ENCODE results near the gene METAP1D. TPM values are rescaled to one million over a fixed set of nuclear protein-coding genes. Genes with fewer than 3 reads are reported as not detected.

METAP1D gene
- total RNA-seq, 1 donor from 2014 or later: 10.4 TPM

DNA sequence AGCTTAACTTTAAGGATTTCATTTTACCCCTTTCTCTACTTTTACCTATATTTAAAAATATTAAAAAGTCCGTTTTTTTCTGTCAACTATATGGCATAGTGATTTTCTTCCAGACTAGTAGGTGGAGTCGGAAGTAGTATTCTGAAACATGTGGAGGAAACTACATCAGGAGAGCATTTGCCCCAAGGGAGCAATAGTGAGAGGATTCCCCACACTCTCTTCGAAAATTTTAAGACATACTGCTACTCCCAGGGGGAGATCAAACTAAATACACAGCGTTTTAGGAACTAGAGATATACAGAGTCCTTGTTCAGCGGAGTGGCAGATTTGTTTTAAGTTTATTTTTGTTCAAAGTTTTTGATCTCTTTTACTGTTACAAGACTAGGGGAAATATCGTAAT is 40.6 kb downstream of the METAP1D start:
- H3K36me3 Mint-ChIP-seq: peaks cover 4% of the 10 kb centered on the region
- H3K27ac Mint-ChIP-seq: no peak overlapping the region
- peaks cover 24% of the 10 kb centered on the region for H3K4me1 Mint-ChIP-seq (ENCODE audit: unreplicated experiment)
- H3K27me3 Mint-ChIP-seq: peaks cover 11% of the 10 kb centered on the region
- no peak for DNase-seq (ENCODE audit: extremely low spot score, unreplicated experiment)
- no peak overlapping the region for H3K4me3 Mint-ChIP-seq
- TF ChIP-seq, protein P1, sequence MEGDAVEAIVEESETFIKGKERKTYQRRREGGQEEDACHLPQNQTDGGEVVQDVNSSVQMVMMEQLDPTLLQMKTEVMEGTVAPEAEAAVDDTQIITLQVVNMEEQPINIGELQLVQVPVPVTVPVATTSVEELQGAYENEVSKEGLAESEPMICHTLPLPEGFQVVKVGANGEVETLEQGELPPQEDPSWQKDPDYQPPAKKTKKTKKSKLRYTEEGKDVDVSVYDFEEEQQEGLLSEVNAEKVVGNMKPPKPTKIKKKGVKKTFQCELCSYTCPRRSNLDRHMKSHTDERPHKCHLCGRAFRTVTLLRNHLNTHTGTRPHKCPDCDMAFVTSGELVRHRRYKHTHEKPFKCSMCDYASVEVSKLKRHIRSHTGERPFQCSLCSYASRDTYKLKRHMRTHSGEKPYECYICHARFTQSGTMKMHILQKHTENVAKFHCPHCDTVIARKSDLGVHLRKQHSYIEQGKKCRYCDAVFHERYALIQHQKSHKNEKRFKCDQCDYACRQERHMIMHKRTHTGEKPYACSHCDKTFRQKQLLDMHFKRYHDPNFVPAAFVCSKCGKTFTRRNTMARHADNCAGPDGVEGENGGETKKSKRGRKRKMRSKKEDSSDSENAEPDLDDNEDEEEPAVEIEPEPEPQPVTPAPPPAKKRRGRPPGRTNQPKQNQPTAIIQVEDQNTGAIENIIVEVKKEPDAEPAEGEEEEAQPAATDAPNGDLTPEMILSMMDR (conservative IDR thresholded peaks at IDR 0.05): no peak
- no peaks in the 10 kb centered on the region for H3K9me3 Mint-ChIP-seq

DNA sequence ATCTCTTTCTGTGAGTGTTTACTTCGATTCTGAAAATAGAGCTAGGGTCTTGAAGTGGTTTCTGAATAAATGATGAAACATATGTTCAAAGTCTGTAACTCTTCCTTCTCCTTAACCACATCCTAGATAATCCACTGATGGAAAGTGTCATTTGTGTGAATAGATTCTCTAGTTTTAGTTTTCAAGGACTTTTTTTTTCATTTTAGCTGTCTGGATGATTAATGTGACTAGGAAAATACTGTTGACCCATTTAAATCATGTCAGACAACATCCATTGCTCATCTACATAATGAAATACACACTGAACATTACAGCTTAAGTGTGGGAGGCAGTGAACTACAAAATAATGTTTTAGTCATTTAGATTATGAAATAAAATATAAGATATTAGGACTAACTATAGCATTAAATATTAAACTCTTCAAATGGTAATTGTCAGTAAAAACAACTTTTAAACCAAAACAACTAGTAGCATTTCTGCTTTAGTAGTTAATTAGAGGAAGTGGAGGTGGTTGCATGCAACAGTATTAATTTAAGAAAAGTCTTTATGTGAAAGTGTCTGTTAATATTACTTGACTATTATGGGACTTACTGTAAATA is 46.4 kb downstream of the METAP1D start:
- no peak for DNase-seq (ENCODE audit: extremely low spot score, unreplicated experiment)
- Mint-ChIP-seq H3K4me3 (no peak overlapping the region), H3K4me1 (ENCODE audit: unreplicated experiment) (peaks cover 6% of the 10 kb centered on the region), H3K27ac (no peak overlapping the region), H3K27me3 (peaks cover 3% of the 10 kb centered on the region), H3K9me3 (no peaks in the 10 kb centered on the region), H3K36me3 (no peaks in the 10 kb centered on the region)
- TF ChIP-seq, protein P1 (conservative IDR thresholded peaks at IDR 0.05): no peak

DNA sequence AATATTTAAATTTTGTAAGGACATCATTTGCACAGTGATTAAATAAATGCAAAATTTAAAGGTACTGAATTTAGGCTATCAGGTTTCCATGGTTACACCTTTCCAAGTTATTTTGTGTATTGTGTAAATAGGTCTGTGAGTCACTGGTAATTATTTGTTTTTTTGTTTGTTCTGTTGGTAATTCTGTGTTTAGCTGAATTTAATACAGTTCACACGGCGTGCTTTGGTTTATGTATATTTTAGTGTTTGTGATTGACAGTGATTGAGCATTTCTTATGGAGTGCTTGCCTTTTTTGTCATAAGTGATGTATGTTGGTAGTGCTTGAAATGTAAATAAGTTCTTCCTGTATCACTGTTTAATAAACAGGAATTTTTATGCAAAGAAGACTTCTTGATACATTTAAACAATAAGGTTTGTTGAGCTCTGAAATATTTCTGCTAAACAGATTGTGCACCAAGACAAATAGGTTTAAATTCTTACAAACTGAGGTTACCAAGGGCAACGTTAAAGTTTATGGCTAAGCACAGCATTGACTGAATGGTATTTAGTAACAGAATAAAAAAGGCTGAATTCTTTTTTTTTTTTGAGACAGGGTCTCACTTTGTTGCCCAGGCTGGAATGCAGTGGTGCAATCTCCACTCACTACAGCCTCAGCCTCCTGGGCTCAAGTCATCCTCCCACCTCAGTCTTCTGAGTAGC is 47.3 kb downstream of the METAP1D start:
- H3K27ac Mint-ChIP-seq: no peak overlapping the region

DNA sequence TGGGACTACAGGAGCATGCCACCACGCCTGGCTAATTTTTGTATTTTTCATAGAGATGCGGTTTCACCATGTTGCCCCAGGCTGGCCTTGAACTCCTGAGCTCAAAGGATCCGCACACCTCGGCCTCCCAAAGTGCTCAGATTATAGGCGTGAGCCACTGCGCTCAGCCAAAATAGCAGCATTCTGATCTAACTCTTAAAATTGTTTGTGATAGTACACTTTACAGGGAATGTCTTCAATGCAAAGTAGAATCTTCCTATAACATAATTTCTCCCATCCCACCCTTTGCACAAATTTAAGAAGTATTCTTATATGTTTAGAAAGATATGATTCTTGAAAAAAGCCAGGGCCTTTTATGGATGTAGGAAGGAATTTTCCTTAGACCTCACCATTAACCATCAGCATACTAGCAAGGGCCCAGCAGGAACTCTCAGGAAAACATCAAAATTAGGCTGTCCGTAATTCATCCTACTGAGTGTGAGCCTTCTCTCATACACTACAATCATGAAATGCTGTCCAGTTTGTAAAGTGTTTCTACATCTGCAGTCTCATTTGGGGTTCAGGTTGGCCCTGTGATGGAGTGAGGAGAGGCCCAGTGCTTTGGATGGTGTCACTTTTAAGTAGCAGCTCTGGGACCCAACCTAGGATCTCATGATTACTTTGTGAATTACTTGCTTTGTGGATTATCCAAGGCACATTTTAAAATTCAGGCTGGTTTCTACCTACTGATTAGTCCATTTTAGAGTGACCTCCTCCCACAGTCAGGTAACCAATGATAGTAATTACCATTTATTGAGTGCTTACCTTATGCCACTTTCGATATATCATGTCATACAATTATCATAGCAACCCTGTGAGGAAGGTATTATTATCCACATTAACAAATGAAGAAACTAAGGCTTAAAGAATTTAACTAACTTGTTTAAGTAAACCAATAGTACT is 48.1 kb downstream of the METAP1D start:
- peaks cover 9% of the 10 kb centered on the region for H3K27me3 Mint-ChIP-seq
- H3K4me1 Mint-ChIP-seq (ENCODE audit: unreplicated experiment): peaks cover 22% of the 10 kb centered on the region
- H3K9me3 Mint-ChIP-seq: no peaks in the 10 kb centered on the region
- H3K27ac Mint-ChIP-seq: no peak overlapping the region
- TF ChIP-seq, protein P1 (conservative IDR thresholded peaks at IDR 0.05): no peak
- H3K4me3 Mint-ChIP-seq: no peak overlapping the region
- DNase-seq (ENCODE audit: extremely low spot score, unreplicated experiment): no peak
- H3K36me3 Mint-ChIP-seq: no peaks in the 10 kb centered on the region

More for the DNA sequence above, 47.3 kb downstream of the METAP1D start:
- Mint-ChIP-seq H3K27me3 (peaks cover 3% of the 10 kb centered on the region), H3K9me3 (no peaks in the 10 kb centered on the region), H3K36me3 (no peaks in the 10 kb centered on the region), H3K4me3 (no peak overlapping the region), H3K4me1 (ENCODE audit: unreplicated experiment) (peaks cover 14% of the 10 kb centered on the region)
- TF ChIP-seq, protein P1 (conservative IDR thresholded peaks at IDR 0.05): no peak
- no peak for DNase-seq (ENCODE audit: extremely low spot score, unreplicated experiment)

DNA sequence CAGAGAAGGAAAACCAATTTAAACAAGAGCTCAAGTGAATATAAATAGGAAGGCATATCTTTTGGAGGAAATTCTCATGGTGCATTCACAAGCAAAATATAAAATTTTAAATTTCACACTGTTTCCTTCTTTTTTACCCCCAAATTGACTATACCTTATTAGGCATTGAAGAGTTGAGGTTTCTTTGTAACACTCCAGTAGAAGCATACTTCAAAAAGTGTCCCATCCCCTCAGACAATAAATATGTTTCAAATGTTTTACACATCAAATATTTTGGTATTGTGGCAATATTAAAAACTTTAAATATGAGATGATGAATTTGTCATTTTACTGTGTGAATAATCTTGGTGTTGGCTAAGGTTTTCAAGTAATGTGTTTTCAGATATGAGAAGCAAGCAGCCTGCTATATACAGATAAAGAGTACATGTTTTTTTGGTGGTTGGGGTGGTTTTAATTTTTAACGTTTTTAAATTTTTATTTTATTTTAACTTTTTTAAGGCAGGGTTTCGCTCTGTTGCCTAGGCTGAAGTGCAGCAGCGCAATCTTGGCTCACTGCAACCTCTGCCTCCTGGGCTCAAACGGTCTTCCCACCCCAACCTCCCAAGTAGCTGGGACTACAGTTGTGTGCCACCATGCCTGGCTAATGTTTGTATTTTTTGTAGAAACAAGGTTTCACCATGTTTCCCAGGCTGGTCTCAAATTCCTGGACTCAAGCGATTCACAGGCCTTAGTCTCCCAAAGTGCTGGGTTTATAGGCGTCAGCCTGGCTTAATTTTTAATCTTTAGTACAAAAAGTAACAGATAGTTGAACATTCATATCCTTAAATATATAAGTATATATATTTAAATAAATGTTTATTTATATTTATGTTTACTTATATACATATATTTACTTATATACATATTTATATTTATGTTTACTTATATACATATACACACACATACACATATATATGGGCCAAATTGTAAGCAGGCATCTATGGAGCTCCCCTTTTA is 49.1 kb downstream of the METAP1D start:
- Mint-ChIP-seq H3K4me1 (ENCODE audit: unreplicated experiment) (peaks cover 30% of the 10 kb centered on the region), H3K27me3 (peaks cover 9% of the 10 kb centered on the region), H3K36me3 (no peaks in the 10 kb centered on the region), H3K27ac (no peak overlapping the region), H3K4me3 (no peak overlapping the region), H3K9me3 (no peaks in the 10 kb centered on the region)
- no peak for DNase-seq (ENCODE audit: extremely low spot score, unreplicated experiment)
- TF ChIP-seq, protein P1 (conservative IDR thresholded peaks at IDR 0.05): no peak
